HG02970 (cell line): ENCODE results near the gene SFXN3.

Source experiments
- ATAC-seq: cut with Tn5 transposase; IDR thresholded peaks from one replicate; pipeline ENCODE4 v1.9.1; 2021; ENCODE audit warnings: mild to moderate bottlenecking, moderate library complexity, moderate number of reproducible peaks; ENCODE audit not compliant: unreplicated experiment, low FRiP score

Gene SFXN3

GRCh38 chr10:101014230-101014884 lies 16.7 kb upstream of the SFXN3 start:
- ATAC-seq: no peak

GRCh38 chr10:101014966-101015581 lies 16.0 kb upstream of the SFXN3 start:
- no peak for ATAC-seq

- ATAC-seq: no peak
These were observed 15.5 kb upstream of the SFXN3 start for GRCh38 chr10:101015582-101015973.

- ATAC-seq: no peak
These were observed 14.2 kb upstream of the SFXN3 start for GRCh38 chr10:101016814-101017213.

GRCh38 chr10:101018118-101018599 lies 12.9 kb upstream of the SFXN3 start:
- no peak for ATAC-seq

- ATAC-seq: no peak
These were observed 12.2 kb upstream of the SFXN3 start for GRCh38 chr10:101018600-101019439.

GRCh38 chr10:101019440-101019703 lies 11.7 kb upstream of the SFXN3 start:
- ATAC-seq: no peak

- no peak for ATAC-seq
These were observed 10.5 kb upstream of the SFXN3 start for GRCh38 chr10:101020427-101021075.

- no peak for ATAC-seq
These were observed 9.8 kb upstream of the SFXN3 start for GRCh38 chr10:101021239-101021638.

GRCh38 chr10:101021692-101022251 lies 9.3 kb upstream of the SFXN3 start:
- ATAC-seq: no peak

- ATAC-seq: no peak
These were observed 7.9 kb upstream of the SFXN3 start for GRCh38 chr10:101022967-101023705.

- ATAC-seq: no peak
These were observed 3.8 kb upstream of the SFXN3 start for GRCh38 chr10:101027106-101027720.

GRCh38 chr10:101028446-101029337 lies 2.3 kb upstream of the SFXN3 start:
- no peak for ATAC-seq

GRCh38 chr10:101029520-101030295 lies 1.3 kb upstream of the SFXN3 start:
- ATAC-seq: no peak

- ATAC-seq: no peak
These were observed 422 bp upstream of the SFXN3 start for GRCh38 chr10:101030496-101031127.

GRCh38 chr10:101031796-101032636 lies 982 bp downstream of the SFXN3 start:
- peak; percentile 22 for ATAC-seq
